ENCODE measurements around the gene MEI1. TPM values are rescaled to one million over a fixed set of nuclear protein-coding genes. Genes with fewer than 3 reads are reported as not detected.

Gene MEI1
- total RNA-seq, 1 experiment from 2014 or later: not detected

GRCh38 chr22:41818596-41818995, 119.3 kb downstream of the MEI1 start:
- Histone ChIP-seq H3K4me1 (no peaks in the 10 kb centered on the region), H3K36me3 (ENCODE audit: control insufficient read depth, insufficient read depth, low read length) (peaks cover 1% of the 10 kb centered on the region; the same call in 1 of the 2 replicates), H3K4me3 (ENCODE audit: low read depth, low read length) (no peak overlapping the region), H3K27me3 (replicated peaks; ENCODE audit: control insufficient read depth, insufficient read depth, low read length) (no peaks in the 10 kb centered on the region), H3K9me3 (no peaks in the 10 kb centered on the region)
- BruUV-seq (replicated peaks): no TSS peak
- POLR2A ChIA-PET: no interaction called here
- Mint-ChIP-seq H3K27ac (ENCODE audit: unreplicated experiment) (no peak overlapping the region), H3K4me3 (ENCODE audit: unreplicated experiment) (no peak overlapping the region), H3K9me3 (ENCODE audit: unreplicated experiment) (no peaks in the 10 kb centered on the region), H3K4me1 (ENCODE audit: low read depth, unreplicated experiment) (peaks cover 15% of the 10 kb centered on the region), H3K27me3 (ENCODE audit: insufficient read depth, unreplicated experiment) (no peaks in the 10 kb centered on the region), H3K36me3 (ENCODE audit: insufficient read depth, unreplicated experiment) (peaks cover 37% of the 10 kb centered on the region)
- DNase-seq: no peak
- no peak for TF ChIP-seq CTCF (IDR thresholded peaks at IDR 0.05; ENCODE audit: insufficient read depth in 1 of 2, low read depth in 1 of 2, low read length in 1 of 2, severe bottlenecking in 1 of 2, unreplicated experiment in 1 of 2)
- CTCF ChIA-PET: no interaction called here
- intact Hi-C loops (cut with micrococcal nuclease; ENCODE audit: unreplicated experiment): no loop called here

GRCh38 chr22:41819257-41819656, 120.0 kb downstream of the MEI1 start:
- ChIA-PET CTCF (no interaction called here), POLR2A (no interaction called here)
- H3K4me3 Mint-ChIP-seq (ENCODE audit: unreplicated experiment): no peak overlapping the region
- H3K36me3 ChIP-seq (ENCODE audit: control insufficient read depth, insufficient read depth, low read length): no peaks in the 10 kb centered on the region; the same call in 1 of the 2 replicates
- no peak for TF ChIP-seq CTCF (IDR thresholded peaks at IDR 0.05; ENCODE audit: insufficient read depth in 1 of 2, low read depth in 1 of 2, low read length in 1 of 2, severe bottlenecking in 1 of 2, unreplicated experiment in 1 of 2)
- intact Hi-C loops (cut with micrococcal nuclease; ENCODE audit: unreplicated experiment): no loop called here
- H3K36me3 Mint-ChIP-seq (ENCODE audit: insufficient read depth, unreplicated experiment): peaks cover 35% of the 10 kb centered on the region
- H3K4me3 ChIP-seq (ENCODE audit: low read depth, low read length): no peak overlapping the region
- H3K4me1 Mint-ChIP-seq (ENCODE audit: low read depth, unreplicated experiment): peaks cover 15% of the 10 kb centered on the region
- H3K27ac Mint-ChIP-seq (ENCODE audit: unreplicated experiment): no peak overlapping the region
- no peaks in the 10 kb centered on the region for H3K27me3 Mint-ChIP-seq (ENCODE audit: insufficient read depth, unreplicated experiment)
- H3K9me3 ChIP-seq: no peaks in the 10 kb centered on the region
- H3K4me1 ChIP-seq: no peaks in the 10 kb centered on the region
- no TSS peak for BruUV-seq (replicated peaks)
- no peaks in the 10 kb centered on the region for H3K27me3 ChIP-seq (replicated peaks; ENCODE audit: control insufficient read depth, insufficient read depth, low read length)
- DNase-seq: no peak
- H3K9me3 Mint-ChIP-seq (ENCODE audit: unreplicated experiment): no peaks in the 10 kb centered on the region

- no peaks in the 10 kb centered on the region for H3K9me3 ChIP-seq
- intact Hi-C loops (cut with micrococcal nuclease; ENCODE audit: unreplicated experiment): loop anchor here (5.0 kb wide), 1 partner anchor 37 kb away; no protein-coding TSS in a partner anchor
- H3K9me3 Mint-ChIP-seq (ENCODE audit: unreplicated experiment): no peaks in the 10 kb centered on the region
- ChIA-PET CTCF (interaction anchor here (0.6 kb wide), 2 partner anchors 120 to 149 kb away, joined by 3 to 4 read pairs; no protein-coding TSS in a partner anchor), POLR2A (interaction anchor here (0.7 kb wide), 1 partner anchor 12 kb away, joined by 3 read pairs; no protein-coding TSS in a partner anchor)
- H3K36me3 ChIP-seq (ENCODE audit: control insufficient read depth, insufficient read depth, low read length): no peaks in the 10 kb centered on the region; the same call in 1 of the 2 replicates
- no peaks in the 10 kb centered on the region for H3K27me3 ChIP-seq (replicated peaks; ENCODE audit: control insufficient read depth, insufficient read depth, low read length)
- H3K4me3 Mint-ChIP-seq (ENCODE audit: unreplicated experiment): no peak overlapping the region
- no peaks in the 10 kb centered on the region for H3K4me1 ChIP-seq
- no peak for DNase-seq
- H3K4me3 ChIP-seq (ENCODE audit: low read depth, low read length): no peak overlapping the region
- BruUV-seq (replicated peaks): no TSS peak
- no peak for TF ChIP-seq CTCF (IDR thresholded peaks at IDR 0.05; ENCODE audit: insufficient read depth in 1 of 2, low read depth in 1 of 2, low read length in 1 of 2, severe bottlenecking in 1 of 2, unreplicated experiment in 1 of 2)
- H3K27ac Mint-ChIP-seq (ENCODE audit: unreplicated experiment): no peak overlapping the region
- H3K27me3 Mint-ChIP-seq (ENCODE audit: insufficient read depth, unreplicated experiment): no peaks in the 10 kb centered on the region
- peaks cover 31% of the 10 kb centered on the region for H3K36me3 Mint-ChIP-seq (ENCODE audit: insufficient read depth, unreplicated experiment)
- H3K4me1 Mint-ChIP-seq (ENCODE audit: low read depth, unreplicated experiment): peaks cover 15% of the 10 kb centered on the region
These were observed 121.1 kb downstream of the MEI1 start for GRCh38 chr22:41820447-41820846.
